Activated naive CD4-positive, alpha-beta T cell treated with anti-CD3 and anti-CD28 coated beads for 36 hours (primary cell): ENCODE results near the gene POLL. TPM values are rescaled to one million over a fixed set of nuclear protein-coding genes. Genes with fewer than 3 reads are reported as not detected.

Experiments used
- CTCF ChIA-PET: fragments of 350-600 bp; sonication (Branson Sonifier 250); formaldehyde crosslinking; loops from one replicate; lab custom pipeline; 2021; ENCODE audit warnings: antibody characterized with exemption; lab: Charles Lee
- DNase-seq: peaks from one replicate; pipeline ENCODE4 v3.0.0-alpha.2; 2020
- H3K27ac Mint-ChIP-seq: one replicate; pipeline ENCODE4 v1.8.0; 2021; ENCODE audit warnings: mild to moderate bottlenecking, mixed read lengths
- H3K27me3 Mint-ChIP-seq: one replicate; pipeline ENCODE4 v1.8.0; 2021; ENCODE audit warnings: low read depth, mixed read lengths
- H3K36me3 Mint-ChIP-seq: one replicate; pipeline ENCODE4 v1.8.0; 2021; ENCODE audit warnings: low read depth, mixed read lengths
- H3K4me1 Mint-ChIP-seq: one replicate; pipeline ENCODE4 v1.8.0; 2021; ENCODE audit warnings: low read depth, mixed read lengths
- H3K4me3 Mint-ChIP-seq: one replicate; pipeline ENCODE4 v1.8.0; 2021; ENCODE audit warnings: mild to moderate bottlenecking, moderate library complexity, mixed read lengths
- H3K9me3 Mint-ChIP-seq: one replicate; pipeline ENCODE4 v1.8.0; 2021; ENCODE audit warnings: mixed read lengths
- intact Hi-C: fragments of 100-400 bp; cut with micrococcal nuclease; formaldehyde crosslinking; loops from one replicate; pipeline ENCODE4 v1.15.1; 2023
- total RNA-seq, 2 experiments: library from RNA; stranded (reverse); gene quantifications; one replicate each; pipeline ENCODE4 v1.2.3, GENCODE V29; 2021

The POLL gene
- total RNA-seq, 2 experiments from 2014 or later: 28.1 to 29.0 TPM

GRCh38 chr10:101578192-101578591 lies 9.9 kb downstream of the POLL start:
- H3K4me3 Mint-ChIP-seq: no peak overlapping the region
- no peaks in the 10 kb centered on the region for H3K9me3 Mint-ChIP-seq
- no peak for DNase-seq
- no peaks in the 10 kb centered on the region for H3K27me3 Mint-ChIP-seq
- H3K27ac Mint-ChIP-seq: no peak overlapping the region
- H3K4me1 Mint-ChIP-seq: no peaks in the 10 kb centered on the region
- intact Hi-C loops: no loop called here
- H3K36me3 Mint-ChIP-seq: no peaks in the 10 kb centered on the region
- CTCF ChIA-PET: interaction anchor here (0.5 to 1.4 kb wide), 3 partner anchors 8 to 641 kb away, joined by 4 read pairs; no protein-coding TSS in a partner anchor

DNA sequence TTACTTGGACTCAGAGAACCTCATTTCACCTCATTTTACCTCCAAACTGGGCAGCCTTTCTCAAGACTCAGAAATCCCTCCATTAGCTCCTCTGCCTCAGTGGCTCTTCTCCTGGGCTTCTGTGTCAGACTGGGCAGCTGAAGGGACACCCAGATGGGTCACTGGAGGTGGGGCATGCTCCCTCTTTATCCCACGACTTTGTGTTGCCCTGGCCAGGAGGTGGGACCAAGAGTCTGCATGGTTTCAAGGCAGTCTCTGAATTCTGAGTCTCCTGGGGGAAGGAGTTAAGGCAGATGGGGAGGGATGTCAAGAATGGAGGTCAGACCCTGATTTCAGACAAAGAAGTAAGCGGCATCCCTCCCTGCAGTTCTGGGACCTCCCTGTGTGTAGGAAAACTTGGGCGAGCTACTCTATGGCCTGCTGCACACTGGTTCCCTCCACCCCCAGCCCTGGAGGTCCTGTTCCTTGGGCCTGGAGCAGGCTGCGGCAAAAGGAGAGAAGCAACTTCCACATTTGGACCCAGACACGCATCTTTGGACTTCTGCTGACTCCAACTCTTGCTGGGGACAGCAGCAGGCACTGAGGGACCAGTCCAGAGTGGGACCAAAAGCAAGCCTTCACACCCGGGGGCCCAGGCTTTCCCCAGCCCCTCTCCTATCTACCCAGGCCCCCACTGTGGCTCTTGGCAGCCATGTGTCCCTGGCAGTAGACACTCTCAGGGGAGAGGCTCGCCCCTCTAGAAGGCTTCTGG lies 10.8 kb downstream of the POLL start:
- H3K27ac Mint-ChIP-seq: no peak overlapping the region
- no peaks in the 10 kb centered on the region for H3K27me3 Mint-ChIP-seq
- no peaks in the 10 kb centered on the region for H3K4me1 Mint-ChIP-seq
- DNase-seq: no peak
- no peak overlapping the region for H3K4me3 Mint-ChIP-seq
- intact Hi-C loops: no loop called here
- H3K36me3 Mint-ChIP-seq: no peaks in the 10 kb centered on the region
- no peaks in the 10 kb centered on the region for H3K9me3 Mint-ChIP-seq
- CTCF ChIA-PET: interaction anchor here (0.6 to 3.4 kb wide), 4 partner anchors 7 to 364 kb away, joined by 3 to 12 read pairs (median 4); no protein-coding TSS in a partner anchor

- H3K4me3 Mint-ChIP-seq: no peak overlapping the region
- no peak overlapping the region for H3K27ac Mint-ChIP-seq
- H3K36me3 Mint-ChIP-seq: no peaks in the 10 kb centered on the region
- intact Hi-C loops: no loop called here
- H3K4me1 Mint-ChIP-seq: no peaks in the 10 kb centered on the region
- no peaks in the 10 kb centered on the region for H3K9me3 Mint-ChIP-seq
- no peak for DNase-seq
- CTCF ChIA-PET: interaction anchor here (0.6 to 3.4 kb wide), 4 partner anchors 16 to 363 kb away, joined by 3 to 12 read pairs (median 4); no protein-coding TSS in a partner anchor
- no peaks in the 10 kb centered on the region for H3K27me3 Mint-ChIP-seq
Observed at GRCh38 chr10:101576211-101576863, 11.7 kb downstream of the POLL start.

GRCh38 chr10:101575580-101576210 lies 12.4 kb downstream of the POLL start:
- no peaks in the 10 kb centered on the region for H3K27me3 Mint-ChIP-seq
- H3K4me3 Mint-ChIP-seq: no peak overlapping the region
- no peaks in the 10 kb centered on the region for H3K4me1 Mint-ChIP-seq
- DNase-seq: no peak
- intact Hi-C loops: no loop called here
- CTCF ChIA-PET: interaction anchor here (0.6 to 3.4 kb wide), 6 partner anchors 27 to 362 kb away, joined by 3 to 12 read pairs (median 3); no protein-coding TSS in a partner anchor
- H3K27ac Mint-ChIP-seq: no peak overlapping the region
- no peaks in the 10 kb centered on the region for H3K36me3 Mint-ChIP-seq
- no peaks in the 10 kb centered on the region for H3K9me3 Mint-ChIP-seq

GRCh38 chr10:101575091-101575490 lies 13.0 kb downstream of the POLL start:
- H3K4me1 Mint-ChIP-seq: no peaks in the 10 kb centered on the region
- no peaks in the 10 kb centered on the region for H3K27me3 Mint-ChIP-seq
- no peaks in the 10 kb centered on the region for H3K9me3 Mint-ChIP-seq
- H3K27ac Mint-ChIP-seq: no peak overlapping the region
- no peak for DNase-seq
- no peaks in the 10 kb centered on the region for H3K36me3 Mint-ChIP-seq
- no peak overlapping the region for H3K4me3 Mint-ChIP-seq
- CTCF ChIA-PET: interaction anchor here (0.6 to 3.4 kb wide), 5 partner anchors 28 to 362 kb away, joined by 3 to 12 read pairs (median 3); no protein-coding TSS in a partner anchor
- intact Hi-C loops: no loop called here

DNA sequence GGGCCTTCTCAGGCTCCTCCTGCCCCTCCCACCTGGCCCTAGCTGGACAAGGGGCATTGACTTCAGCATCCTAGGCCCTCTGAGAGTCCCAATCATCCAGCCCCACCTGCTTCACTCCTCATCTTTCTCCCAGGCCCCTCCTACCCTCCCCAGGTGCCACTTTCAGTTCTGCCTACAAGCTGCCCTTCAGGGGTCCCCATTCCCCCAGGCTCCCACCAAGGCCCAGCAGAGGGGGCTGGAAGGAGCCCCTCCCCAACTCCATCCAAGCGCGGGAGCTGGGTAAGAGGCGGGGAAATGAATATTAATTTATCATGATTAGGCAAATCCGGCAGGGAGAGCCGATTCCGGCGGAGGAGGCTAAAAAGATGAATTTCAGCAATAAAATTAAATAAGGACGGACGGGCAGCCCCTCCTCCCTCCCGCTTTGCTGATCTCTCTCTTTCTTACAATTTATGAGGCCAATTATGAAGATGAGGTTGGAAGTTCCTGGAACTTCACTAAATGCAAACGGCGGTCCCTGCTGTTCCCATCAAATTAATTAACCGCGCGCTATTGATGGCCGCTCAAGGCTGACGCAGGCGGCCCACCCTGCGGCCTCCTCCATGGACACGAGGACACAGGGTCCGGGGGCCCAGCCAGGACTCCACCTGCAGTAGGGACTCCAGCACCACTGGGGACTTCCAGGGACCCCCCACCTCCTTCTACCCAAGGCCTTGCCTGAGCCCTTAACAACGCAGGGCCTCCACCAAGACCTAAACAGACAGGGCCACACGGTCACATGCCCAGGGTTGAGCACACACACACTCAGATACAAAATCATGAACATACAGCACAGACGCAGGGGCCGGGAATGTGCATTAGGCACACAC lies 13.9 kb downstream of the POLL start:
- no peaks in the 10 kb centered on the region for H3K36me3 Mint-ChIP-seq
- no peak overlapping the region for H3K4me3 Mint-ChIP-seq
- H3K9me3 Mint-ChIP-seq: no peaks in the 10 kb centered on the region
- peaks cover 8% of the 10 kb centered on the region for H3K4me1 Mint-ChIP-seq
- H3K27me3 Mint-ChIP-seq: peaks cover 8% of the 10 kb centered on the region
- CTCF ChIA-PET: interaction anchor here (3.4 kb wide), 1 partner anchor 361 kb away, joined by 12 read pairs; no protein-coding TSS in a partner anchor
- no peak for DNase-seq
- intact Hi-C loops: loop anchor here (5.0 kb wide), 1 partner anchor 412 kb away; no protein-coding TSS in a partner anchor
- no peak overlapping the region for H3K27ac Mint-ChIP-seq

- CTCF ChIA-PET: interaction anchor here (0.8 kb wide), 1 partner anchor 359 kb away, joined by 4 read pairs; no protein-coding TSS in a partner anchor
- Mint-ChIP-seq H3K4me3 (no peak overlapping the region), H3K9me3 (no peaks in the 10 kb centered on the region), H3K36me3 (no peaks in the 10 kb centered on the region), H3K27me3 (peaks cover 21% of the 10 kb centered on the region), H3K4me1 (peaks cover 8% of the 10 kb centered on the region), H3K27ac (no peak overlapping the region)
- intact Hi-C loops: loop anchor here (5.0 kb wide), 1 partner anchor 410 kb away; no protein-coding TSS in a partner anchor
- DNase-seq: no peak
Observed at GRCh38 chr10:101572785-101573184, 15.3 kb downstream of the POLL start.

DNA sequence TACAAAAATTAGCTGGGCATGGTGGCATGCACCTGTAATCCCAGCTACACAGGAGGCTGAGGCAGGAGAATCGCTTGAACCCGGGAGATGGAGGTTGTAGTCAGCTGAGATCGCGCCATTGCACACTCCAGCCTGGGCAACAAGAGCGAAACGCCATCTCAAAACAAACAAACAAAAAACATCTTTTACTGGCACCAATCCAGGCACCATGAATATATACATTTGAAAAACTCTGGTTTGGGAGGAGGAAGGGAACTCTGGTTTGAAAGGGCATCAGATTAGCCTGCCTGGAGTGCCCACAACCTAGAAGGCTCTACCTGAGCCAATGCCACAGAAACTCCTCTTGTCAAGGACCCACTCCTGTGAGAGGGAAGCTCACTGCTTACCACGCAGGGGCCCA lies 15.9 kb downstream of the POLL start:
- Mint-ChIP-seq H3K36me3 (no peaks in the 10 kb centered on the region), H3K27me3 (peaks cover 26% of the 10 kb centered on the region), H3K27ac (no peak overlapping the region), H3K4me3 (no peak overlapping the region), H3K4me1 (peaks cover 8% of the 10 kb centered on the region), H3K9me3 (no peaks in the 10 kb centered on the region)
- CTCF ChIA-PET: interaction anchor here (0.8 to 5.4 kb wide), 6 partner anchors 36 to 358 kb away, joined by 4 to 50 read pairs (median 9); no protein-coding TSS in a partner anchor
- intact Hi-C loops: loop anchor here (5.0 kb wide), 1 partner anchor 410 kb away; no protein-coding TSS in a partner anchor
- DNase-seq: no peak

GRCh38 chr10:101571271-101571925 lies 16.7 kb downstream of the POLL start:
- Mint-ChIP-seq H3K9me3 (no peaks in the 10 kb centered on the region), H3K27me3 (peaks cover 31% of the 10 kb centered on the region), H3K27ac (no peak overlapping the region), H3K4me1 (peaks cover 12% of the 10 kb centered on the region), H3K4me3 (no peak overlapping the region), H3K36me3 (no peaks in the 10 kb centered on the region)
- CTCF ChIA-PET: interaction anchor here (0.5 to 5.4 kb wide), 28 partner anchors 9 to 361 kb away, joined by 3 to 50 read pairs (median 4); partner anchors contain the start of genes DPCD and POLL
- intact Hi-C loops: loop anchor here (5.0 kb wide), 1 partner anchor 409 kb away; no protein-coding TSS in a partner anchor
- DNase-seq: no peak

GRCh38 chr10:101570428-101571270 lies 17.4 kb downstream of the POLL start:
- Mint-ChIP-seq H3K4me3 (peak overlapping the region; percentile 62), H3K27me3 (peaks cover 38% of the 10 kb centered on the region), H3K9me3 (no peaks in the 10 kb centered on the region), H3K27ac (no peak overlapping the region), H3K4me1 (peaks cover 15% of the 10 kb centered on the region), H3K36me3 (no peaks in the 10 kb centered on the region)
- DNase-seq: no peak
- CTCF ChIA-PET: interaction anchor here (0.6 to 5.4 kb wide), 32 partner anchors 7 to 360 kb away, joined by 3 to 50 read pairs (median 4); partner anchors contain the start of genes DPCD and POLL
- intact Hi-C loops: loop anchor here (1.0 to 5.0 kb wide), 6 partner anchors 33 to 408 kb away; no protein-coding TSS in a partner anchor
